Limb (tissue), 2 donors: ENCODE measurements around the gene SCUBE1.
A peak's percentile ranks its signal among the peaks of the same experiment; 100 is the strongest.

Experiments
- DNase-seq, 2 donors: peaks; one replicate each; pipeline ENCODE4 v3.0.0-alpha.2; 2016; ENCODE audit errors: extremely low spot score in 2 of 2

Gene SCUBE1

GRCh38 chr22:43159484-43160178 is 183.5 kb downstream of the SCUBE1 start:
- no peak for DNase-seq

GRCh38 chr22:43158778-43159483 is 184.2 kb downstream of the SCUBE1 start:
- no peak for DNase-seq

DNA sequence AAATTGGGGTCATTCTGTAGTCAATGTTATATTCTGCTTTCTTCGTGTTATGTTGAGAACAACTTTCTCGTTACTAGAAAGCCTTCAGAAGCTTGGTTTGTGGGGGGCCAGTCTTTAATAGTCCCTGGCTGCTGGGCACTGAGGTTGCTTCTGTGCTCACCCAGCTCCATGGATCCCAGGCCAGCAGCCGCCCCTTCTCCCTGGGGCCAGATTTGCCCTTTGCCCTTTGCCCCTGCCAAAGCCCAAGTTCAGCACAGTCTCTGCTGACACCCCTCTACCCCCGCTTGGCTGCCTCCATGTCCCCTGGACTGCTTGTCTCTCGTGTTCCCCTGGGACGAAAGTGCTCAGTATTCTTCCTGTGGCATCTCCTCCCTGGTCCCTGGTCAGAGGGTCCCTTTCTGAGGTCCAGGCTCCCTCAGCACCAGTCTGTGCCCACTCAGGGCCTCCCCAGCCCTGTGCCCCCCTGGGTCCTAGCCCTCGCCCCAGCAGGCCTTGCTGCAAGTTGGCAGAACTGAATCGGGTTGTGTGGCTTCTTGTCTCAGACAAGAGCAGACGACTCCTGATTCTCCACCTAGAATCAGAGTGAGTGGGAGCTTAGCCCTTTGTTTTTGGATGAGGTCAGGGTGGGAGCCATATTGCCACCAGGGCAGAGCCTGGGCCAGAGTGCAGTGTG is 185.2 kb downstream of the SCUBE1 start:
- no peak for DNase-seq

DNA sequence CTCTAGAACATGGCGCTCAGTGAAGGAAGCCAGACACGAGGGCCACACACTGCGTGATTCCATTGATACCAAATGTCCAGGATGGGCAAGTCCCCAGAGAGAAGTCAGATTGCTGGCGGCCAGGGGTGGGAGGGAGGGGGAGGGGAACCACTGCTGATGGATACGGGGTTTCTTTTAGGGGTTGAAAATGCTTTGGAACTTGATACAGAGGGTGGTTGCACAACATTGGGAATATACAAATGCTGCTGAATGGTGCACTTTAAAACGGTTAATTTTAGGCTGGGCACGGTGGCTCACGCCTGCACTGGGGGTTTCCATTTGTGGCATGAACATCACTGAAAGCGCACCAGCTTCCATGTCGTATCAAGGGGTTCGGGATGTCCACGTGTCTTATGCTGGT is 186.8 kb downstream of the SCUBE1 start:
- no peak for DNase-seq

DNA sequence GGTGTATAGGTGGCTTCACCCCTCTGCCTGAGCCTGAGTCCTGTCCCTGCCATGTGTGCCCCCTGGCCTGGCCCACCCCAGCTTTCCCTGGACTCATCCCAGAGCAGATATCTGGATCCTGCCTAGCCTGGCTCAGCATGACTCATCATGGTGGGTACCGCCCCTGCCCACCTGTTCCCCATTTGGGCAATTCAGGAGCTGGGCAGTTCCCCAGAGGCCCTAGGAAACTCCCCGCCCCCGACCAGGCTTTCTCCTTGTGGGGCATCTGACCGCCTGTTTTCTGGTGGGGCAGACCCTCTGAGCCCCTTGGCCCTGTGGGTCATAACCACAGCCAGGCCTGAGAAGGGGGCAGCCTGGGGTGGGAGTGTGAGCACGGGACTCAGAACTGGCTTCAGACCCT is 187.4 kb downstream of the SCUBE1 start:
- no peak for DNase-seq

DNA sequence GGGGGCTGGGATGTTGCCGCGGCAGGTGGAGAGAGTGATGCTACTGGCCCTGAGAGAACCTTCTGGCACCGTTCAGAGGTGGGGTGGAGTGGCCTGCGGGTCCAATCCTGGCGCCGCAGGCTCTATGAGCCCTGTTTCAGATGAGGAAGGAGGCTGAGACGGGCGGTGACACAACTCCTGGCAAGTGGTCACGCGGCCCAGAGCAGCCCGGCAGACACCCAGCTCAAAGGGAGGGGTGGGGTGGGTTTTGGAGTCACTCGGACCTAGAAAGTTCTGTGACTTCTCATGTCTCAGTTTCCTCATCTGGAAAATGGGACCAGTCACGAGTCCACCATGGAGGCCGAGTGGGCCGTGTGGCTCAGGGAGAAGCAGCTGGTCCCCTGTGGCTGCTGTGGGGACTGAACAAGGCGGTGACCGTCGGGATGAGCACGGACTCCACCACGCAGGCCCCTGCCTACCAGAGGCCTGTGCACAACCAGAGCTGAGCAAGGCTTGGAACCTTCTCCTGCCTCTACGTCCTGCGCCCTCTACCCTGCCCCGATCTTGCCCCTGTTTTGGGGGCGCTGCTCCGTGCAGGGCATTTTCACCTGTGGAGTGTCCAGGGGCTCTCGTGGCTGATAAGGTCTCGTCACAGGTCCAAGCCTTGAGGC is 188.2 kb downstream of the SCUBE1 start:
- no peak for DNase-seq

GRCh38 chr22:43153899-43154298 is 189.3 kb downstream of the SCUBE1 start:
- no peak for DNase-seq

- peak; percentile 24 to 75 for DNase-seq
Observed at GRCh38 chr22:43152357-43153071, 190.7 kb downstream of the SCUBE1 start.

DNA sequence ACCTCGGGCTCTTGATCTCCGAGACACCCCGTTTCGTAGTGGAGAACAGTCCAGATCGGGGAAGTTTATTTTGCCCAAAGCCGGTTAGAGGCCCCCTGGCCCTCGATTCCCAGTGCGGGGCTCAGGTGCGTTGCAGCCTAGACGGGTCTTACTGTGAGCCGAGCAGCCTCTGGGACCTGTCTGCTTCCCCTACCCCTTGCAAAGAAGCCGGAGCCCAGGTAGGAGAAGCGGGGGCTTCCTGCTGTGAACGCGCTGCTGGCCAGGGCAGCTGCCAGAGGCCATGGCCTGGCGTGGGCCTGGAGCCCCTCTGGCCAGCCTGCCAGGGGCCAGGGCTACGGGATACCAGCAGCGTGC is 191.2 kb downstream of the SCUBE1 start:
- no peak for DNase-seq

DNA sequence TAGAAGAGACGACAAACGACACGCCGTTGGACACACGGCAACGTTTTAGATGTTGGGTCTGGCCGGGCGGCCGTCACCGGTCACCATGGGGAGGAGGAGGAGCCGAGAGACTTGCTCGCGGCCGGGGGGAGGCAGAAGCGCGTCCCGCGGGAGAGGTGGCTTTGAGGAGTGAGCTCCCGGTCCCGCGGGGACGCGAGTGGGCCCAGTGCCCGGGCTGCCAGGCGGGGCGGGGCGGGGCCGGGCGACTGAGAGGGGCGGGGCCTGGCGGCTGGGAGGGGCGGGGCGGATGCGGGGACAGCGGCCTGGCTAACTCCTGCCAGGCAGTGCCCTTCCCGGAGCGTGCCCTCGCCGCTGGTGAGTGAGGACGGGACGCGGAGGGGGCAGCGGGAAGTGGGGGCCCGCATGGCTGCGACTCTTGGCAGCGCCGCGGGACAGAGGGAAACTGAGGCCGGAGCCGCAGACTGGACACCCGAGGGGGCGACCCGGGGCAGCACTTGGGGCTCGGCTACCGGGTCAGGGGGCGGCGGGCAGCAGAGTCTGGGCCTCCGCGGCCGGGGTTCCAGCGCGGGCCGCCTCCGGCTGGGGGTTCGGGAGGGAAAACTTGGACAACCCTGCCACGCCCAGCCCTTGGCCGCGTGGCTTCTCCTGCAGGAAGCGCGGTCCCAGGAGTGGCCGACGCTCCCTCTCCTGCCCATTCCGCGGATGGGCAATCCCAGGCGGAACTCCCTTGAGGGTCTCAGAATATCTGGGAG is 191.7 kb downstream of the SCUBE1 start, which contains the start of gene TSPO:
TSS of gene TSPO (plus strand) at position 309 of the 752 bp plus-strand sequence. CDS start 7,680 bp downstream, outside the sequence.
- DNase-seq = peak; percentile 27 to 84

DNA sequence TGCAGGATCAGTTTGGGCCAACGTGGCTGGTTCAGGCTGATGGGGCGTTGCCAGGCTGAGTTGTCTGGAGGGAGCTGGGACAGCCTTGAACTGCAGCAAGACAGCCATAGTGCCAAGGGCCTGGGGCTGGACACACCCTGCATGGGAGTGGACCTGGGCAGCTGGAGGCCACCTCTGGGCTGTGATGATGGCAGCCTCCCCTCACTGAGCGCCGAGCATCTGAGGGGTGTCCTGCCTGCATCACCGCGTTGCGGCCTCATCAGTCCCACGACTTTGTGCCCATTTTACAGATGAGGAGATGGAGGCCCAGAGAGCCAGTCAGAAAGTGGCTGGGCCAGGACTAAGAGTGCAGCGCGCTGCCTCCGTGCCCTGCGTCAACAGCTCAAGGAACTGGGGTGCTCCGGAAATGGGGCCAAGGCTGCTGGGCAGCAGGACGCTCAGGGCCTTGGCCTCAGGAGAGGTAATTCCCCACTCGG is 192.4 kb downstream of the SCUBE1 start:
- DNase-seq = no peak

DNA sequence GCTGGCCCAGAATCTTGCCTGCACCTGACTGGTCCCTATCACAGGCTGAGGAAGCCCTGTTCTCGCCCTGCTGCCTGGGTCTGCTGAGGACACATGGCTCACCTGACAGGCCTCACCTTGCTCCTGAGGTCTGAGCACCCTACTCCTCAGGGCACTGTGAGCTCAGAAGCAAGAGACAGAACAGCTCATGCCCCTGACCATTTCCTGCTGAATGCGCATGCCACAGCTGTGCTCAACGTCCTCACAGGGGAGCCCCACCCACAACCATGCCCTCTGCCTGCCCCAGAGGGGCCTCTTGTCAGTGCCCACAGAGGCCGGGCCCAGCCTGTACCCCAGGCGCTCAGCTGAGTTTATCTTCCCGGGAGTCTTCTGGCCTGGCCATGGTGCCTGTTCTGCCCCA is 194.6 kb downstream of the SCUBE1 start:
- no peak for DNase-seq

DNA sequence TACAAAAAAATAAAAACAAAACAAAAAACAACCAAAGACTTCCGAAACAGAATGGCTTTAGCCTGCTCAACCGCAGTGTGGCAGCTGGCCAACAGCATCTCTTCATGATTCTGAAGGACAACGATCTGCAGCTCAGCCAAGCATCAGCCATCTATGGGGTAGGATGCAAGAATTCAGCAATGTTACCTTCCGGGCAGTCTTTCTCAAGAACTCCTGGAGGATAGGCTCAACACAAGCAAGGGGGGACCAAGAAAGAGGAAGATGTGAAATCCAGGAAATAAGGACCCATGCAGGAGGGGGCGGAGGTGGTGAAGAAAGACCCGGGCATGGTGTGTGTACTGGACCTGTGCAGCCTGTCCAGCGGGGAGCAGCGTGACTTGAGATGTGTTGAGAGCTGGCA is 195.4 kb downstream of the SCUBE1 start:
- no peak for DNase-seq
